Measurements from ENCODE around the gene PPP1R1A. TPM values are rescaled to one million over a fixed set of nuclear protein-coding genes. Genes with fewer than 3 reads are reported as not detected.

The PPP1R1A gene
- total RNA-seq, 1 experiment from 2014 or later = 0.43 TPM

- POLR2A ChIA-PET = no interaction called here
- Histone ChIP-seq H3K9me3 (no peaks in the 10 kb centered on the region), H3K4me3 (ENCODE audit: low read depth, low read length) (no peak overlapping the region), H3K36me3 (ENCODE audit: control insufficient read depth, insufficient read depth, low read length) (no peaks in the 10 kb centered on the region), H3K27me3 (replicated peaks; ENCODE audit: control insufficient read depth, insufficient read depth, low read length) (no peaks in the 10 kb centered on the region; the same call in 1 of the 2 replicates), H3K4me1 (no peaks in the 10 kb centered on the region)
- Mint-ChIP-seq H3K9me3 (ENCODE audit: unreplicated experiment) (no peaks in the 10 kb centered on the region), H3K4me1 (ENCODE audit: low read depth, unreplicated experiment) (no peaks in the 10 kb centered on the region), H3K4me3 (ENCODE audit: unreplicated experiment) (no peak overlapping the region), H3K36me3 (ENCODE audit: insufficient read depth, unreplicated experiment) (no peaks in the 10 kb centered on the region), H3K27ac (ENCODE audit: unreplicated experiment) (no peak overlapping the region), H3K27me3 (ENCODE audit: insufficient read depth, unreplicated experiment) (peaks cover 25% of the 10 kb centered on the region)
- intact Hi-C loops (cut with micrococcal nuclease; ENCODE audit: unreplicated experiment) = no loop called here
- no peak for DNase-seq
- CTCF ChIA-PET = no interaction called here
- no TSS peak for BruUV-seq (replicated peaks)
- no peak for TF ChIP-seq CTCF (IDR thresholded peaks at IDR 0.05; ENCODE audit: insufficient read depth in 1 of 2, low read depth in 1 of 2, low read length in 1 of 2, severe bottlenecking in 1 of 2, unreplicated experiment in 1 of 2)
These were observed 41.9 kb downstream of the PPP1R1A start for GRCh38 chr12:54546511-54546910.

- TF ChIP-seq CTCF (IDR thresholded peaks at IDR 0.05; ENCODE audit: insufficient read depth in 1 of 2, low read depth in 1 of 2, low read length in 1 of 2, severe bottlenecking in 1 of 2, unreplicated experiment in 1 of 2) = no peak
- CTCF ChIA-PET = no interaction called here
- BruUV-seq (replicated peaks) = no TSS peak
- H3K4me3 ChIP-seq (ENCODE audit: low read depth, low read length) = no peak overlapping the region
- no peak overlapping the region for H3K4me3 Mint-ChIP-seq (ENCODE audit: unreplicated experiment)
- H3K9me3 ChIP-seq = no peaks in the 10 kb centered on the region
- no peaks in the 10 kb centered on the region for H3K9me3 Mint-ChIP-seq (ENCODE audit: unreplicated experiment)
- H3K27me3 ChIP-seq (replicated peaks; ENCODE audit: control insufficient read depth, insufficient read depth, low read length) = no peaks in the 10 kb centered on the region; the same call in 1 of the 2 replicates
- DNase-seq = no peak
- no peaks in the 10 kb centered on the region for H3K4me1 ChIP-seq
- intact Hi-C loops (cut with micrococcal nuclease; ENCODE audit: unreplicated experiment) = no loop called here
- no peak overlapping the region for H3K27ac Mint-ChIP-seq (ENCODE audit: unreplicated experiment)
- H3K36me3 ChIP-seq (ENCODE audit: control insufficient read depth, insufficient read depth, low read length) = no peaks in the 10 kb centered on the region
- no peaks in the 10 kb centered on the region for H3K36me3 Mint-ChIP-seq (ENCODE audit: insufficient read depth, unreplicated experiment)
- H3K27me3 Mint-ChIP-seq (ENCODE audit: insufficient read depth, unreplicated experiment) = peaks cover 13% of the 10 kb centered on the region
- POLR2A ChIA-PET = no interaction called here
- no peaks in the 10 kb centered on the region for H3K4me1 Mint-ChIP-seq (ENCODE audit: low read depth, unreplicated experiment)
These were observed 43.7 kb downstream of the PPP1R1A start for GRCh38 chr12:54544743-54545142.

DNA sequence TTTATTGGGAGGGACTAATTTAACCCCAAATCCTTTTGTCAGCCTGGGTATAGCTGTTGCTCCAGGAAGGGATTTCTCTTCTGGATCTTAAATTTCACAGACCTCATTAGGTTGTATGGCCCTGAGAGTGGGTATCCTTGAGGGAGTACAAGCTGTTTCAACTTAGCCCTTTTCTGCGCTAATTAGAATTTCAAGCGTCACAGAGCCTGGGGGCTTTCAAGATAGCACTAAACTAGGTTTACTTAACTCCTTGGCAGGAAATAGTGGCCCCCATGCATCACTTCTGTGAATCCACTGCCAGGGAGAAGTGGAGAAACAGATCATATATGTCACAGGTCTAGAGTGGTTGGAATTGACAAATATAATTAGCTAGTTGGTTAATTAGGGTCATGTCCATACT is 44.9 kb downstream of the PPP1R1A start:
- no peak overlapping the region for H3K27ac Mint-ChIP-seq (ENCODE audit: unreplicated experiment)
- Histone ChIP-seq H3K4me1 (no peaks in the 10 kb centered on the region), H3K27me3 (replicated peaks; ENCODE audit: control insufficient read depth, insufficient read depth, low read length) (no peaks in the 10 kb centered on the region; the same call in 1 of the 2 replicates), H3K36me3 (ENCODE audit: control insufficient read depth, insufficient read depth, low read length) (no peaks in the 10 kb centered on the region), H3K9me3 (no peaks in the 10 kb centered on the region), H3K4me3 (ENCODE audit: low read depth, low read length) (no peak overlapping the region)
- no peaks in the 10 kb centered on the region for H3K4me1 Mint-ChIP-seq (ENCODE audit: low read depth, unreplicated experiment)
- no peak for DNase-seq
- H3K4me3 Mint-ChIP-seq (ENCODE audit: unreplicated experiment) = no peak overlapping the region
- BruUV-seq (replicated peaks) = no TSS peak
- no peak for TF ChIP-seq CTCF (IDR thresholded peaks at IDR 0.05; ENCODE audit: insufficient read depth in 1 of 2, low read depth in 1 of 2, low read length in 1 of 2, severe bottlenecking in 1 of 2, unreplicated experiment in 1 of 2)
- ChIA-PET POLR2A (no interaction called here), CTCF (no interaction called here)
- H3K9me3 Mint-ChIP-seq (ENCODE audit: unreplicated experiment) = no peaks in the 10 kb centered on the region
- H3K27me3 Mint-ChIP-seq (ENCODE audit: insufficient read depth, unreplicated experiment) = peaks cover 11% of the 10 kb centered on the region
- no peaks in the 10 kb centered on the region for H3K36me3 Mint-ChIP-seq (ENCODE audit: insufficient read depth, unreplicated experiment)
- intact Hi-C loops (cut with micrococcal nuclease; ENCODE audit: unreplicated experiment) = no loop called here
